GM12872 (cell line): ENCODE data around the gene EPHA5.

ENCODE experiments used
- TF ChIP-seq, protein P1 (sequence below): IDR thresholded peaks from 3 replicates; pipeline ENCODE4 v1.5.1; 2011; ENCODE audit warnings: low read depth, mild to moderate bottlenecking, low read length, moderate library complexity; ENCODE audit not compliant: insufficient read depth

Gene EPHA5

DNA sequence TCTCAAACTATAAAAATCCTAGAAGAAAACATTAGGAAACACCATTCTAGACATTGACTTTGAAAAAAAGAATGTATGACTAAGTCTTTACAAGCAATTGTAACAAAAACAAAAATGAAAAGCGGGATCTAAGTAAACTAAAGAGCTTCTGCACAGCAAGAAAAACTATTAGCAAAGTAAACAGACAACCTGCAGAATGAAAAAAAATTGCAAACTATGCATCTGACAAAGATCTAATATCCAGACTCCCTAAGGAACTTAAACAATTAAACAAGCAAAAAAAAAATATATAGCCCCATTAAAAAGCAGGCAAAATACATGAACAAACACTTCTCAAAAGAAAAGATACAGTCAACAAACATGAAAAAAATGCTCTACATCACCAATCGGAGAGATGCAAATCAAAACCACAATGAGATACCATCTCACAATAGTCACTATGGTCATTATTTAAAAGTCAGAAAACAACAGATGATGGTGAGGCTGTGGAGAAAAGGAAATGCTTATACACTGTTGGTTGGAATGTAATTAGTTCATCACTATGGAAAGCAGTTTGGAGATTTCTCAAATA lies 168.1 kb downstream of the EPHA5 start:
- TF ChIP-seq, protein P1, sequence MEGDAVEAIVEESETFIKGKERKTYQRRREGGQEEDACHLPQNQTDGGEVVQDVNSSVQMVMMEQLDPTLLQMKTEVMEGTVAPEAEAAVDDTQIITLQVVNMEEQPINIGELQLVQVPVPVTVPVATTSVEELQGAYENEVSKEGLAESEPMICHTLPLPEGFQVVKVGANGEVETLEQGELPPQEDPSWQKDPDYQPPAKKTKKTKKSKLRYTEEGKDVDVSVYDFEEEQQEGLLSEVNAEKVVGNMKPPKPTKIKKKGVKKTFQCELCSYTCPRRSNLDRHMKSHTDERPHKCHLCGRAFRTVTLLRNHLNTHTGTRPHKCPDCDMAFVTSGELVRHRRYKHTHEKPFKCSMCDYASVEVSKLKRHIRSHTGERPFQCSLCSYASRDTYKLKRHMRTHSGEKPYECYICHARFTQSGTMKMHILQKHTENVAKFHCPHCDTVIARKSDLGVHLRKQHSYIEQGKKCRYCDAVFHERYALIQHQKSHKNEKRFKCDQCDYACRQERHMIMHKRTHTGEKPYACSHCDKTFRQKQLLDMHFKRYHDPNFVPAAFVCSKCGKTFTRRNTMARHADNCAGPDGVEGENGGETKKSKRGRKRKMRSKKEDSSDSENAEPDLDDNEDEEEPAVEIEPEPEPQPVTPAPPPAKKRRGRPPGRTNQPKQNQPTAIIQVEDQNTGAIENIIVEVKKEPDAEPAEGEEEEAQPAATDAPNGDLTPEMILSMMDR, result no peak

DNA sequence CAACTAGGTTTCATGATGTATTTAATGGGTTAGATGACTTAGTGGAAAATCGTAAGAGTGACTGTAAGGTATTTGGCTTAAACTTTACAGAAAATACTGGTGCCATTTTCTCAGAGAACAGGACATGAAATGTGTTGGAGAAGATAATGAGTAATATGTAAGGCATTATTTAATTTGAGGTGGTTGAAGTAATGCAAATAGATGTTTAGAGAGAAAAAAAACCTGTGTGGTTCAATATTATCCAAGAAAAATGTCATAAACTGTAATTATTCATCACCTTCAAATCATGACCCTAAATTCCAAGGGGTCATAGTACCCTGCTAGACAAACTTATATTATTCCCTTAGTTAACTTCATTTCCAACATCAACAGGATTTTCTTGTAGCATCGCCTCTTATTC lies 171.7 kb downstream of the EPHA5 start:
- TF ChIP-seq, protein P1, result no peak

DNA sequence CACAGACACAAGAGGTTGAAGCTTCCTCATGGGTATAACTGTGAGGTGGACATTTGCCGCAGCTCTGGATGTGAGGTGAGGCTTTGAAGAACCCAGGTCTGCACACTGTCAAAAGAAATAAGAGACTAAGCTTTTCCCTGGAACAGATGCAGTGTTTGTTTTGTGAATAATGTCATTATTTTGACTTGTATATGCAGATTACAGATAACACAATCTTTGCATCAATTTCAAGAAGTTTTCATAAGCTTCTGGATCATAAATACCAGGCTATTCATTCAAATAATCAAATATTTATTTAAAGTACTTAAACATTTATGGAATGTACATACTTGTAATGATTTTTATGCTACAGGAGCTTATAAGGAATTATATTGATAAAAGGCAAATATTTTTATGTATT lies 174.8 kb downstream of the EPHA5 start:
- TF ChIP-seq, protein P1, result no peak

DNA sequence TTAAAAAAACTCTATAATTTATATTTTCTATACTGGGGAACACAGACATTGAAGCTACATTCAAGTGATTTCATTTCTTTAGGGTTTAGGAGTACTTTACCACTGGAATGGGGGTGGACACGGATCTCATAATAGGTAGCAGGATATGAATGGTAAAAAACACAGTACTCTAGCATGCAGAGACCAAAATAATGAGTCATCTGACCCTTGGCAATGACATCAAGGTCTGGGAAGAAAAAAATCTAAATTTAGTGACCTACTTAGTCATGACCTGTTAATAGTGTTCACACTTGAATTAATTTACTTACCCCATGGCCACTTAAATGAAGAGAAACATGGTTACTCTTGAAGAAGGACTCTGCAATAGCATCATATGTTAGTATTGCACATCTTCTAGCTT lies 187.9 kb downstream of the EPHA5 start:
- TF ChIP-seq, protein P1, result no peak

DNA sequence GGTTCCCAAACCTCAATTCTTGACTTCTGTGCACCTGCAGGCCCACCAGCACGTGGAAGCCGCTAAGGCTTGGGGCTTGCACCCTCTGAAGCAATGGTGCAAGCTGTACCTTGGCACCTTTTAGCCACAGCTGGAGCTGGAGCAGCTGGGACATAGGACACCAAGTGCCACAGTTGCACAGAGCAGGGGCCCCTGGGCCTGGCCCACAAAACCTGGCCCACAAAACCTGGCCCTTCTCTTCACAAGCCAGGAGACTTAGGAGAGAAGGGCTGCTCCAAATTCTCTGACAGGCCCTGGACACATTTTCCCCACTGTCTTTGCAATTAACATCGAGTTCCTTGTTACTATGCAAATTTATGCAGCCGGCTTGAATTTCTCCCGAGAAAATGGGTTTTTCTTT lies 197.8 kb downstream of the EPHA5 start:
- TF ChIP-seq, protein P1, result no peak

DNA sequence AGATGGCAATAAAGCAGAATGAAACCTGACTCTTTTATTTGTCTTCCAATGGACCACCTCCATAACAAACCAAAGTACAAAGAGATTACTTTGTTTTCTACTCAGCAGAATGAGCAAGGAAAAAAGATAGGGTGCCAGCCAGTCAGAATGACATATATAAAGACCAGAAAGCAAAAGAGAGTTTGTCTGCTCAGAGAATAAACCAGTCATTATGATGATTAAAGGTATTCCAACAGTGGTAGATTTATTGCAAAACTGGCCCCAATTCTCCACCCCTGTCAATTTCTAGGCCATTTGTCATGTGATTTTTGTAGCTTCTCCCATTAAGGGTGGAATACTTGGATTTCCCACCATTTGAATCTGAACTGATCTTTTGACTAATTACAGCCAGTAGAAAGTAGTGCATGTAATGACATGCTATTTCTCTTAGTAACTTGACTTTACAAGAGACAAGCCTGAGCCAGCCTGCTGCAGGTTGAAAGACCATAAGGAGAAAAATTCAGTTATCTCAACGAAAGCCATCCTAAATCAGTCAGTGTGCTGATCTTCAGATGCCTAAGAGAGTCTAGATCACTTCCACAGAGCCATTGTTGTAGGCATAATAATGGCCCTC lies 203.1 kb downstream of the EPHA5 start:
- TF ChIP-seq, protein P1, result no peak

DNA sequence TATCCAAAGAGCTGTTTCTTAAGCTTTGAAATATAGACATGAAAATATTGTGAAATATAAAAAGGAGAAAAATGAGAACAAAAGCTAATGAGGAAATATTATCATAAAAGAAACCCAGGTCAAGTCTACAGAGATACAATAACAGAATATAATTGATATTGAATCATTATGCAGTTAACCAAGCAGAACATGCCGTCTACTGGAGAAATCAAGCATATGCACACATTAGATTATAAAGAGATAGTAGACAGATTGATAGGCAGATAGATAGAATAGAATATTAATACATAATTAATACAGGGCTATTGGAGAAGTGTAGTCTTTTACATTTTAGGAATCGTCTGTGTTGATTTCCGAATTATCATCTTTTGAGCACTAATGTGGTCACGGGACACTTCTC lies 208.5 kb downstream of the EPHA5 start:
- TF ChIP-seq, protein P1, result no peak
